IPS-18a (cell line): ENCODE data around the gene GABRG3.

Source experiments
- H3K27ac ChIP-seq: one replicate; pipeline ENCODE4 v1.5.1; 2013; ENCODE audit warnings: low read length
- H3K27me3 ChIP-seq: one replicate; pipeline ENCODE4 v1.6.1; 2013; ENCODE audit warnings: mild to moderate bottlenecking, low read length; ENCODE audit not compliant: control insufficient read depth, insufficient read depth
- H3K36me3 ChIP-seq: one replicate; pipeline ENCODE4 v1.6.1; 2013; ENCODE audit warnings: low read depth, low read length; ENCODE audit not compliant: control insufficient read depth
- H3K4me1 ChIP-seq: one replicate; pipeline ENCODE4 v1.6.1; 2013; ENCODE audit warnings: low read depth, low read length; ENCODE audit not compliant: control insufficient read depth
- H3K4me3 ChIP-seq: one replicate; pipeline ENCODE4 v1.5.1; 2013; ENCODE audit warnings: low read length
- H3K9ac ChIP-seq: one replicate; pipeline ENCODE4 v1.6.1; 2013; ENCODE audit warnings: mild to moderate bottlenecking, low read length, moderate library complexity
- H3K9me3 ChIP-seq: one replicate; pipeline ENCODE4 v1.6.1; 2013; ENCODE audit warnings: low read depth, low read length; ENCODE audit not compliant: control insufficient read depth

Gene GABRG3

GRCh38 chr15:27433604-27434003 is 462.6 kb downstream of the GABRG3 start:
- Histone ChIP-seq H3K9me3 (peaks cover 5% of the 10 kb centered on the region), H3K4me1 (no peaks in the 10 kb centered on the region), H3K4me3 (no peak overlapping the region), H3K9ac (no peak overlapping the region), H3K27me3 (no peaks in the 10 kb centered on the region), H3K27ac (no peak overlapping the region), H3K36me3 (no peaks in the 10 kb centered on the region)

- no peak overlapping the region for H3K4me3 ChIP-seq
- no peaks in the 10 kb centered on the region for H3K4me1 ChIP-seq
- no peak overlapping the region for H3K27ac ChIP-seq
- no peaks in the 10 kb centered on the region for H3K27me3 ChIP-seq
- no peaks in the 10 kb centered on the region for H3K9me3 ChIP-seq
- H3K9ac ChIP-seq: no peak overlapping the region
- no peaks in the 10 kb centered on the region for H3K36me3 ChIP-seq
Observed at GRCh38 chr15:27438403-27439375, 467.7 kb downstream of the GABRG3 start.

GRCh38 chr15:27441120-27441519 is 470.1 kb downstream of the GABRG3 start:
- no peaks in the 10 kb centered on the region for H3K27me3 ChIP-seq
- H3K9me3 ChIP-seq: no peaks in the 10 kb centered on the region
- no peak overlapping the region for H3K9ac ChIP-seq
- no peaks in the 10 kb centered on the region for H3K36me3 ChIP-seq
- no peak overlapping the region for H3K27ac ChIP-seq
- no peak overlapping the region for H3K4me3 ChIP-seq
- no peaks in the 10 kb centered on the region for H3K4me1 ChIP-seq

GRCh38 chr15:27448234-27448633 is 477.3 kb downstream of the GABRG3 start:
- no peaks in the 10 kb centered on the region for H3K4me1 ChIP-seq
- H3K9ac ChIP-seq: no peak overlapping the region
- H3K36me3 ChIP-seq: no peaks in the 10 kb centered on the region
- no peak overlapping the region for H3K27ac ChIP-seq
- H3K27me3 ChIP-seq: no peaks in the 10 kb centered on the region
- no peaks in the 10 kb centered on the region for H3K9me3 ChIP-seq
- no peak overlapping the region for H3K4me3 ChIP-seq

GRCh38 chr15:27448986-27449385 is 478.0 kb downstream of the GABRG3 start:
- H3K4me1 ChIP-seq: no peaks in the 10 kb centered on the region
- H3K9ac ChIP-seq: no peak overlapping the region
- no peak overlapping the region for H3K4me3 ChIP-seq
- H3K27me3 ChIP-seq: no peaks in the 10 kb centered on the region
- no peaks in the 10 kb centered on the region for H3K9me3 ChIP-seq
- no peak overlapping the region for H3K27ac ChIP-seq
- no peaks in the 10 kb centered on the region for H3K36me3 ChIP-seq

- Histone ChIP-seq H3K4me3 (no peak overlapping the region), H3K9me3 (no peaks in the 10 kb centered on the region), H3K4me1 (no peaks in the 10 kb centered on the region), H3K9ac (no peak overlapping the region), H3K36me3 (no peaks in the 10 kb centered on the region), H3K27me3 (no peaks in the 10 kb centered on the region), H3K27ac (no peak overlapping the region)
Observed at GRCh38 chr15:27449941-27450340, 479.0 kb downstream of the GABRG3 start.

- Histone ChIP-seq H3K4me3 (no peak overlapping the region), H3K9ac (no peak overlapping the region), H3K27me3 (no peaks in the 10 kb centered on the region), H3K36me3 (no peaks in the 10 kb centered on the region), H3K9me3 (no peaks in the 10 kb centered on the region), H3K4me1 (no peaks in the 10 kb centered on the region), H3K27ac (no peak overlapping the region)
Observed at GRCh38 chr15:27454281-27455075, 483.5 kb downstream of the GABRG3 start.

GRCh38 chr15:27456807-27457206 is 485.8 kb downstream of the GABRG3 start:
- H3K4me3 ChIP-seq: no peak overlapping the region
- no peak overlapping the region for H3K27ac ChIP-seq
- no peaks in the 10 kb centered on the region for H3K36me3 ChIP-seq
- no peak overlapping the region for H3K9ac ChIP-seq
- H3K4me1 ChIP-seq: no peaks in the 10 kb centered on the region
- no peaks in the 10 kb centered on the region for H3K27me3 ChIP-seq
- H3K9me3 ChIP-seq: no peaks in the 10 kb centered on the region

GRCh38 chr15:27457766-27458165 is 486.8 kb downstream of the GABRG3 start:
- no peaks in the 10 kb centered on the region for H3K27me3 ChIP-seq
- H3K9me3 ChIP-seq: no peaks in the 10 kb centered on the region

GRCh38 chr15:27458345-27459084 is 487.5 kb downstream of the GABRG3 start:
- Histone ChIP-seq H3K27me3 (no peaks in the 10 kb centered on the region), H3K4me3 (no peak overlapping the region), H3K9me3 (no peaks in the 10 kb centered on the region), H3K4me1 (no peaks in the 10 kb centered on the region), H3K27ac (no peak overlapping the region), H3K36me3 (no peaks in the 10 kb centered on the region), H3K9ac (no peak overlapping the region)

More at GRCh38 chr15:27457766-27458165, 486.8 kb downstream of the GABRG3 start:
- no peak overlapping the region for H3K27ac ChIP-seq
- H3K4me3 ChIP-seq: no peak overlapping the region
- H3K9ac ChIP-seq: no peak overlapping the region
- no peaks in the 10 kb centered on the region for H3K36me3 ChIP-seq
- H3K4me1 ChIP-seq: no peaks in the 10 kb centered on the region

GRCh38 chr15:27459836-27460235 is 488.9 kb downstream of the GABRG3 start:
- Histone ChIP-seq H3K4me1 (no peaks in the 10 kb centered on the region), H3K27ac (no peak overlapping the region), H3K9me3 (no peaks in the 10 kb centered on the region), H3K27me3 (no peaks in the 10 kb centered on the region), H3K9ac (no peak overlapping the region), H3K4me3 (no peak overlapping the region), H3K36me3 (no peaks in the 10 kb centered on the region)
